Lower leg skin (tissue), 3 donors: ENCODE results near the gene PIAS2.

Experiments used
- CTCF ChIP-seq, 3 donors: fragments of 450-650 bp; IDR thresholded peaks; one replicate each; pipeline ENCODE4 v1.5.1; 2016; ENCODE audit warnings: antibody characterized with exemption in 3 of 3, mild to moderate bottlenecking in 3 of 3, moderate library complexity in 2 of 3
- POLR2A ChIP-seq, 2 donors: fragments of 450-650 bp; IDR thresholded peaks; one replicate each; pipeline ENCODE4 v1.6.1; 2016 to 2017; ENCODE audit warnings: antibody characterized with exemption in 2 of 2, mild to moderate bottlenecking in 1 of 2, moderate library complexity in 1 of 2

GRCh38 chr18:46910856-46911255 lies 6.5 kb downstream of the PIAS2 start:
- no peak for TF ChIP-seq CTCF (IDR thresholded peaks at IDR 0.05)
- no peak for TF ChIP-seq POLR2A (IDR thresholded peaks at IDR 0.05)
